ENCODE data around the gene TMEM221.

TMEM221 gene

DNA sequence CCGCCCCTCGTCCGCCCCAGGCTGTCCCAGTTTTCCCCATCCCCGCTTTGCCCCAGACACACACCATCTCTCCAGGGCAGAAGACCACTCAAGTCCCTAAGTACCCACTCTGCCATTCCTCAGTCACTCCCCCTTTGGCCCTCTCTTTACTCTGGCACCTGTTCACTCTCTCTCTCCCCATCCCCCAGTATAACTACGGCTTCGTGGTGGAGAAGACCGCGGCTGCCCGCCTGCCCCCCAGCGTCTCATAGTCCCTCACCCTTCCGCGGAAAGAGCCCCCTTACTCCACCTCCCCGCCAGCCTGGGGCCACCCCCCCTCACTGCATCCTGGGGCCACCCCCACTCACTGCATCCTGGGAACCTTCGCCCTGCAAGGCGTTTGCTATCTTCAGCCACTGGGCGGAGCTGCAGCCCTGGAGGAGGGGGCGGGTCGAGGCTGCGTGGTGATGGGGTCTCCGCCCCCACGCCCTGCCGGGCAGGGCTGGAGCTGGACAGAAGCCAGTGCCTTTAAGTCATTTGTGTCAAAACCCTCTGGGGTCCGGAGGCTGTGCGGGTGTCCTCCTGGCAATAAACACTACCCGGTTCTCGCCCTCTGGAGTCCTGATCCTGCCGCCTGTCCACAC lies 23.6 kb downstream of the TMEM221 start (continued):
- TF ChIP-seq, protein P1, sequence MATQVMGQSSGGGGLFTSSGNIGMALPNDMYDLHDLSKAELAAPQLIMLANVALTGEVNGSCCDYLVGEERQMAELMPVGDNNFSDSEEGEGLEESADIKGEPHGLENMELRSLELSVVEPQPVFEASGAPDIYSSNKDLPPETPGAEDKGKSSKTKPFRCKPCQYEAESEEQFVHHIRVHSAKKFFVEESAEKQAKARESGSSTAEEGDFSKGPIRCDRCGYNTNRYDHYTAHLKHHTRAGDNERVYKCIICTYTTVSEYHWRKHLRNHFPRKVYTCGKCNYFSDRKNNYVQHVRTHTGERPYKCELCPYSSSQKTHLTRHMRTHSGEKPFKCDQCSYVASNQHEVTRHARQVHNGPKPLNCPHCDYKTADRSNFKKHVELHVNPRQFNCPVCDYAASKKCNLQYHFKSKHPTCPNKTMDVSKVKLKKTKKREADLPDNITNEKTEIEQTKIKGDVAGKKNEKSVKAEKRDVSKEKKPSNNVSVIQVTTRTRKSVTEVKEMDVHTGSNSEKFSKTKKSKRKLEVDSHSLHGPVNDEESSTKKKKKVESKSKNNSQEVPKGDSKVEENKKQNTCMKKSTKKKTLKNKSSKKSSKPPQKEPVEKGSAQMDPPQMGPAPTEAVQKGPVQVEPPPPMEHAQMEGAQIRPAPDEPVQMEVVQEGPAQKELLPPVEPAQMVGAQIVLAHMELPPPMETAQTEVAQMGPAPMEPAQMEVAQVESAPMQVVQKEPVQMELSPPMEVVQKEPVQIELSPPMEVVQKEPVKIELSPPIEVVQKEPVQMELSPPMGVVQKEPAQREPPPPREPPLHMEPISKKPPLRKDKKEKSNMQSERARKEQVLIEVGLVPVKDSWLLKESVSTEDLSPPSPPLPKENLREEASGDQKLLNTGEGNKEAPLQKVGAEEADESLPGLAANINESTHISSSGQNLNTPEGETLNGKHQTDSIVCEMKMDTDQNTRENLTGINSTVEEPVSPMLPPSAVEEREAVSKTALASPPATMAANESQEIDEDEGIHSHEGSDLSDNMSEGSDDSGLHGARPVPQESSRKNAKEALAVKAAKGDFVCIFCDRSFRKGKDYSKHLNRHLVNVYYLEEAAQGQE (tag by site-specific recombination; IDR thresholded peaks at IDR 0.05) = peak; percentile 46; the same call in 1 of the 2 replicates
- TF ChIP-seq, protein P2, sequence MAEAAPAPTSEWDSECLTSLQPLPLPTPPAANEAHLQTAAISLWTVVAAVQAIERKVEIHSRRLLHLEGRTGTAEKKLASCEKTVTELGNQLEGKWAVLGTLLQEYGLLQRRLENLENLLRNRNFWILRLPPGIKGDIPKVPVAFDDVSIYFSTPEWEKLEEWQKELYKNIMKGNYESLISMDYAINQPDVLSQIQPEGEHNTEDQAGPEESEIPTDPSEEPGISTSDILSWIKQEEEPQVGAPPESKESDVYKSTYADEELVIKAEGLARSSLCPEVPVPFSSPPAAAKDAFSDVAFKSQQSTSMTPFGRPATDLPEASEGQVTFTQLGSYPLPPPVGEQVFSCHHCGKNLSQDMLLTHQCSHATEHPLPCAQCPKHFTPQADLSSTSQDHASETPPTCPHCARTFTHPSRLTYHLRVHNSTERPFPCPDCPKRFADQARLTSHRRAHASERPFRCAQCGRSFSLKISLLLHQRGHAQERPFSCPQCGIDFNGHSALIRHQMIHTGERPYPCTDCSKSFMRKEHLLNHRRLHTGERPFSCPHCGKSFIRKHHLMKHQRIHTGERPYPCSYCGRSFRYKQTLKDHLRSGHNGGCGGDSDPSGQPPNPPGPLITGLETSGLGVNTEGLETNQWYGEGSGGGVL (tag by site-specific recombination; IDR thresholded peaks at IDR 0.05) = peak; percentile 62; the same call in 1 of the 2 replicates
- TF ChIP-seq, protein P3, sequence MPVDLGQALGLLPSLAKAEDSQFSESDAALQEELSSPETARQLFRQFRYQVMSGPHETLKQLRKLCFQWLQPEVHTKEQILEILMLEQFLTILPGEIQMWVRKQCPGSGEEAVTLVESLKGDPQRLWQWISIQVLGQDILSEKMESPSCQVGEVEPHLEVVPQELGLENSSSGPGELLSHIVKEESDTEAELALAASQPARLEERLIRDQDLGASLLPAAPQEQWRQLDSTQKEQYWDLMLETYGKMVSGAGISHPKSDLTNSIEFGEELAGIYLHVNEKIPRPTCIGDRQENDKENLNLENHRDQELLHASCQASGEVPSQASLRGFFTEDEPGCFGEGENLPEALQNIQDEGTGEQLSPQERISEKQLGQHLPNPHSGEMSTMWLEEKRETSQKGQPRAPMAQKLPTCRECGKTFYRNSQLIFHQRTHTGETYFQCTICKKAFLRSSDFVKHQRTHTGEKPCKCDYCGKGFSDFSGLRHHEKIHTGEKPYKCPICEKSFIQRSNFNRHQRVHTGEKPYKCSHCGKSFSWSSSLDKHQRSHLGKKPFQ (tag by site-specific recombination; IDR thresholded peaks at IDR 0.05) = no peak
- TF ChIP-seq ZNF548 (tag by site-specific recombination; IDR thresholded peaks at IDR 0.05) (no peak), ZNF366 (tag by site-specific recombination; conservative IDR thresholded peaks at IDR 0.05) (peak; percentile 54; the same call in 1 of the 2 replicates), SCRT2 (tag by site-specific recombination; IDR thresholded peaks at IDR 0.05) (peak; percentile 87), ZEB2 (tag by site-specific recombination; IDR thresholded peaks at IDR 0.05) (peak; percentile 59; the same call in 1 of the 2 replicates), ZXDB (tag by site-specific recombination; IDR thresholded peaks at IDR 0.05) (peak; percentile 84), ZNF223 (tag by site-specific recombination; IDR thresholded peaks at IDR 0.05) (no peak), KLF1 (tag by site-specific recombination; IDR thresholded peaks at IDR 0.05) (peak; percentile 82; the same call in 1 of the 2 replicates), EGR2 (tag by site-specific recombination; IDR thresholded peaks at IDR 0.05; ENCODE audit: low read depth) (peak; percentile 90), KLF9 (tag by site-specific recombination; IDR thresholded peaks at IDR 0.05; ENCODE audit: low read depth) (peak; percentile 90), ZNF184 (tag by site-specific recombination; IDR thresholded peaks at IDR 0.05) (no peak), ZBTB7A (tag by site-specific recombination; IDR thresholded peaks at IDR 0.05; ENCODE audit: low read depth) (no peak), ZNF146 (tag by site-specific recombination; IDR thresholded peaks at IDR 0.05) (no peak), SP2 (tag by site-specific recombination; IDR thresholded peaks at IDR 0.05) (peak; percentile 70), ZBTB21 (tag by site-specific recombination; IDR thresholded peaks at IDR 0.05) (no peak), ZBTB17 (tag by site-specific recombination; IDR thresholded peaks at IDR 0.05) (no peak), ZNF2 (tag by site-specific recombination; IDR thresholded peaks at IDR 0.05) (0 out of 2 replicates have a peak, but pooled peaks have one; percentile 35), ZNF76 (tag by site-specific recombination; IDR thresholded peaks at IDR 0.05; ENCODE audit: borderline replicate concordance, low read depth) (peak; percentile 72; the same call in 1 of the 2 replicates), IKZF3 (tag by site-specific recombination; IDR thresholded peaks at IDR 0.05) (peak; percentile 57), ZBTB8A (tag by site-specific recombination; IDR thresholded peaks at IDR 0.05) (peak; percentile 72)
- TF ChIP-seq, protein P4, sequence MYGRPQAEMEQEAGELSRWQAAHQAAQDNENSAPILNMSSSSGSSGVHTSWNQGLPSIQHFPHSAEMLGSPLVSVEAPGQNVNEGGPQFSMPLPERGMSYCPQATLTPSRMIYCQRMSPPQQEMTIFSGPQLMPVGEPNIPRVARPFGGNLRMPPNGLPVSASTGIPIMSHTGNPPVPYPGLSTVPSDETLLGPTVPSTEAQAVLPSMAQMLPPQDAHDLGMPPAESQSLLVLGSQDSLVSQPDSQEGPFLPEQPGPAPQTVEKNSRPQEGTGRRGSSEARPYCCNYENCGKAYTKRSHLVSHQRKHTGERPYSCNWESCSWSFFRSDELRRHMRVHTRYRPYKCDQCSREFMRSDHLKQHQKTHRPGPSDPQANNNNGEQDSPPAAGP (tag by site-specific recombination; IDR thresholded peaks at IDR 0.05) = no peak
- TF ChIP-seq, protein P5, sequence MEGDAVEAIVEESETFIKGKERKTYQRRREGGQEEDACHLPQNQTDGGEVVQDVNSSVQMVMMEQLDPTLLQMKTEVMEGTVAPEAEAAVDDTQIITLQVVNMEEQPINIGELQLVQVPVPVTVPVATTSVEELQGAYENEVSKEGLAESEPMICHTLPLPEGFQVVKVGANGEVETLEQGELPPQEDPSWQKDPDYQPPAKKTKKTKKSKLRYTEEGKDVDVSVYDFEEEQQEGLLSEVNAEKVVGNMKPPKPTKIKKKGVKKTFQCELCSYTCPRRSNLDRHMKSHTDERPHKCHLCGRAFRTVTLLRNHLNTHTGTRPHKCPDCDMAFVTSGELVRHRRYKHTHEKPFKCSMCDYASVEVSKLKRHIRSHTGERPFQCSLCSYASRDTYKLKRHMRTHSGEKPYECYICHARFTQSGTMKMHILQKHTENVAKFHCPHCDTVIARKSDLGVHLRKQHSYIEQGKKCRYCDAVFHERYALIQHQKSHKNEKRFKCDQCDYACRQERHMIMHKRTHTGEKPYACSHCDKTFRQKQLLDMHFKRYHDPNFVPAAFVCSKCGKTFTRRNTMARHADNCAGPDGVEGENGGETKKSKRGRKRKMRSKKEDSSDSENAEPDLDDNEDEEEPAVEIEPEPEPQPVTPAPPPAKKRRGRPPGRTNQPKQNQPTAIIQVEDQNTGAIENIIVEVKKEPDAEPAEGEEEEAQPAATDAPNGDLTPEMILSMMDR (tag by site-specific recombination; IDR thresholded peaks at IDR 0.05) = peak; percentile 83

Measured in HEK293 (cell line).